Panc1 (cell line): ENCODE measurements around the gene CDH3. TPM values are rescaled to one million over a fixed set of nuclear protein-coding genes. Genes with fewer than 3 reads are reported as not detected.

Source experiments
- ATAC-seq: fragments of 200-7000 bp; cut with Tn5 transposase; 2 replicates; pipeline ENCODE4 v1.9.1; 2020; ENCODE audit warnings: mild to moderate bottlenecking, moderate library complexity
- BruUV-seq: library from RNA; stranded (reverse); fragments of 400-500 nt; replicated peaks from 2 replicates; lab custom pipeline; 2021; lab: Mats Ljungman, UMichigan
- CTCF ChIA-PET: fragments of 300-600 bp; sonication (Branson Sonifier 250); formaldehyde crosslinking; loops from one replicate; lab custom pipeline; 2022; ENCODE audit warnings: antibody characterized with exemption; lab: Charles Lee
- POLR2A ChIA-PET: fragments of 300-600 bp; sonication (Branson Sonifier 250); formaldehyde crosslinking; loops from one replicate; lab custom pipeline; 2022; ENCODE audit warnings: antibody characterized with exemption; lab: Charles Lee
- DNase-seq: peaks from one replicate; pipeline ENCODE4 v3.0.0-alpha.2; 2010; ENCODE audit warnings: low read depth, low spot score
- H3K27ac ChIP-seq: 2 replicates; pipeline ENCODE4 v1.5.1; 2011; ENCODE audit warnings: mild to moderate bottlenecking, low read length, inconsistent platforms
- H3K27me3 ChIP-seq: fragments of 200-500 bp; sonication (Bioruptor generic); 2 replicates; pipeline ENCODE4 v1.6.0; 2014; ENCODE audit warnings: low read length, inconsistent platforms; ENCODE audit not compliant: control insufficient read depth, insufficient read depth
- H3K36me3 ChIP-seq: fragments of 200-500 bp; sonication (Bioruptor generic); 2 replicates; pipeline ENCODE4 v1.5.1; 2014; ENCODE audit warnings: inconsistent platforms, mild to moderate bottlenecking, low read length, moderate library complexity; ENCODE audit not compliant: control insufficient read depth, insufficient read depth
- H3K4me1 ChIP-seq: 2 replicates; pipeline ENCODE4 v1.5.1; 2011; ENCODE audit warnings: inconsistent platforms, mild to moderate bottlenecking, low read length, moderate library complexity; ENCODE audit not compliant: control insufficient read depth, insufficient read depth
- H3K4me3 ChIP-seq, 2 experiments: 2 replicates each; pipeline ENCODE4 v1.5.1; 2011 to 2012; ENCODE audit warnings: low read depth in 2 of 2, low read length in 2 of 2, mild to moderate bottlenecking in 2 of 2, inconsistent platforms in 1 of 2, moderate library complexity in 1 of 2
- H3K9me3 ChIP-seq: fragments of 200-500 bp; sonication (Bioruptor generic); 2 replicates; pipeline ENCODE4 v1.5.1; 2014; ENCODE audit warnings: low read depth, mild to moderate bottlenecking, inconsistent platforms, low read length, moderate library complexity; ENCODE audit not compliant: control insufficient read depth, insufficient read depth
- POLR2AphosphoS5 ChIP-seq: IDR thresholded peaks from 2 replicates; pipeline ENCODE4 v1.6.1; 2012; ENCODE audit warnings: mild to moderate bottlenecking, low read depth, low read length, moderate library complexity
- REST ChIP-seq, 2 experiments: IDR thresholded peaks; 2 replicates each; pipeline ENCODE4 v1.6.1; 2011 to 2012; ENCODE audit warnings: low read depth in 2 of 2, control low read depth in 1 of 2, low read length in 1 of 2, mild to moderate bottlenecking in 1 of 2, moderate library complexity in 1 of 2; ENCODE audit not compliant: insufficient read depth in 1 of 2
- SIN3A ChIP-seq: IDR thresholded peaks from 2 replicates; pipeline ENCODE4 v1.6.1; 2012; ENCODE audit warnings: low read depth, mild to moderate bottlenecking, low read length, moderate library complexity, borderline replicate concordance; ENCODE audit not compliant: insufficient read depth
- TCF7L2 ChIP-seq: IDR thresholded peaks from 2 replicates; pipeline ENCODE4 v1.6.1; 2011; ENCODE audit warnings: mild to moderate bottlenecking, low read depth, low read length, inconsistent platforms
- in situ Hi-C: cut with HindIII; loops from 2 replicates; pipeline ENCODE4 v1.10.0; 2016; ENCODE audit warnings: low sequenced_read_pairs, low pct_unique_long_range_greater_than_20kb
- intact Hi-C: fragments of 100-400 bp; cut with micrococcal nuclease; formaldehyde crosslinking; loops from one replicate; pipeline ENCODE4 v1.10.0; 2022; ENCODE audit not compliant: unreplicated experiment
- total RNA-seq: library from RNA; stranded (reverse); gene quantifications from one replicate; pipeline ENCODE4 v1.2.1, GENCODE V29; 2021; ENCODE audit not compliant: unreplicated experiment
- TF ChIP-seq, protein P1 (sequence below): fragments of 450-650 bp; IDR thresholded peaks from 2 replicates; pipeline ENCODE4 v1.5.1; 2017; ENCODE audit warnings: mild to moderate bottlenecking

The CDH3 gene
- total RNA-seq, 1 experiment from 2014 or later: 16.7 TPM

DNA sequence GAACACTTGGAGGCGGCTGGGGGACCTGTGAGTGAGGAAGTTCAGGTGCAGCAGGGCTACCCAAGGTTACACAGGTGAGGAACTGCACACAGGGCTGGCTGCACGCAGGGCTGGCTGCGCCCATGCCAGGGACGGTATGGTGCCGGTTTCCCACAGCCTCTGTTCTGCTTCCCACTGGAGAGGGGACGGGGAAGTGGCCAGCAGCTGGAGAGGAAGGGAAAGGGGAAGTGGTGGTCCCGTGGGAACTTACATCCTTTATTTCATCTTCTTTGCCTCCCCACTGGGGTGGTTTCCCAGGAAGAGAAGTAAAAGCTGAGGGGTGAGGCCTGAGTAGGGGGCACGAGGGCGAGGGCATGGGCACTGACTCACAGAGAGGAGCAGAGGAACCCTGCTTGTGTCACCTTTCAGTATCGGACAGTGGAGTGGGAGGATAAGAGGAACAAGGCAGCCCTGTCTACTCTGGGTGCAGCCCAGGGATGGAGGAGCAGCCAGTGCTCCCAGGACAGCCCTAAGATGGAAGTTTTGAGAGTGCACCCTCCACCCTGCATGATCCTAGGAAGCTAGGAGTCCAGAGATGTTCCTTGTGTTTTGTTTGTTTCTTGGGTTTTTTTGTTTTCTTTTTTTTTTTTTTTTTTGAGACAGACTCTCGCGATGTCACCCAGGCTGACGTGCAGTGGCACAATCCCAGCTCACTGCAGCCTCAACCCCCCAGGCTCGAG, 66.5 kb downstream of the CDH3 start:
- POLR2A ChIA-PET: interaction anchor here (0.6 kb wide), 2 partner anchors 11 to 91 kb away, joined by 3 to 9 read pairs; no protein-coding TSS in a partner anchor
- intact Hi-C loops: no loop called here
- in situ Hi-C loops: no loop called here
- Histone ChIP-seq H3K27me3 (no peaks in the 10 kb centered on the region), H3K9me3 (no peaks in the 10 kb centered on the region), H3K4me1 (peaks cover 11% of the 10 kb centered on the region), H3K4me3 (no peak overlapping the region), H3K27ac (no peak overlapping the region), H3K36me3 (no peaks in the 10 kb centered on the region)
- CTCF ChIA-PET: interaction anchor here (0.6 kb wide), 1 partner anchor 135 kb away, joined by 4 read pairs; no protein-coding TSS in a partner anchor
- DNase-seq: no peak
- peak; percentile 42; the same call in 1 of the 2 replicates for ATAC-seq
- BruUV-seq: no TSS peak
- TF ChIP-seq POLR2AphosphoS5 (no peak), REST (IDR thresholded peaks at IDR 0.05; ENCODE audit: insufficient read depth in 1 of 2, low read depth in 2 of 2, low read length in 1 of 2) (no peak), SIN3A (no peak), TCF7L2 (no peak)
- TF ChIP-seq, protein P1, sequence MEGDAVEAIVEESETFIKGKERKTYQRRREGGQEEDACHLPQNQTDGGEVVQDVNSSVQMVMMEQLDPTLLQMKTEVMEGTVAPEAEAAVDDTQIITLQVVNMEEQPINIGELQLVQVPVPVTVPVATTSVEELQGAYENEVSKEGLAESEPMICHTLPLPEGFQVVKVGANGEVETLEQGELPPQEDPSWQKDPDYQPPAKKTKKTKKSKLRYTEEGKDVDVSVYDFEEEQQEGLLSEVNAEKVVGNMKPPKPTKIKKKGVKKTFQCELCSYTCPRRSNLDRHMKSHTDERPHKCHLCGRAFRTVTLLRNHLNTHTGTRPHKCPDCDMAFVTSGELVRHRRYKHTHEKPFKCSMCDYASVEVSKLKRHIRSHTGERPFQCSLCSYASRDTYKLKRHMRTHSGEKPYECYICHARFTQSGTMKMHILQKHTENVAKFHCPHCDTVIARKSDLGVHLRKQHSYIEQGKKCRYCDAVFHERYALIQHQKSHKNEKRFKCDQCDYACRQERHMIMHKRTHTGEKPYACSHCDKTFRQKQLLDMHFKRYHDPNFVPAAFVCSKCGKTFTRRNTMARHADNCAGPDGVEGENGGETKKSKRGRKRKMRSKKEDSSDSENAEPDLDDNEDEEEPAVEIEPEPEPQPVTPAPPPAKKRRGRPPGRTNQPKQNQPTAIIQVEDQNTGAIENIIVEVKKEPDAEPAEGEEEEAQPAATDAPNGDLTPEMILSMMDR: no peak

- in situ Hi-C loops: no loop called here
- Histone ChIP-seq H3K9me3 (no peaks in the 10 kb centered on the region), H3K36me3 (no peaks in the 10 kb centered on the region), H3K4me3 (no peak overlapping the region), H3K27me3 (no peaks in the 10 kb centered on the region), H3K27ac (no peak overlapping the region), H3K4me1 (0 out of 2 replicates have a peak, but pooled peaks cover 6% of the 10 kb centered on the region)
- no peak for ATAC-seq
- ChIA-PET POLR2A (no interaction called here), CTCF (no interaction called here)
- BruUV-seq: no TSS peak
- TF ChIP-seq, protein P1: no peak
- TF ChIP-seq SIN3A (no peak), REST (IDR thresholded peaks at IDR 0.05; ENCODE audit: insufficient read depth in 1 of 2, low read depth in 2 of 2, low read length in 1 of 2) (no peak)
- no peak for DNase-seq
- intact Hi-C loops: no loop called here
Measured at GRCh38 chr16:68713361-68713760, 68.3 kb downstream of the CDH3 start.
